Immature natural killer cell (primary cell): Measurements from ENCODE around the gene KCNMB2. TPM values are rescaled to one million over a fixed set of nuclear protein-coding genes. Genes with fewer than 3 reads are reported as not detected.
"Not testable (repeated sequence)": the region's sequence is repeated elsewhere in the genome, so short reads cannot be mapped to it uniquely, and the experiment has no call there.

Experiments used
- DNase-seq, 3 donors: peaks; one replicate each; pipeline ENCODE4 v3.0.0; 2022; ENCODE audit warnings: mixed read lengths in 1 of 3
- H3K27ac Mint-ChIP-seq, 6 donors: one replicate each; pipeline ENCODE4 v1.8.0; 2020; ENCODE audit warnings: mixed read lengths in 6 of 6, mild to moderate bottlenecking in 5 of 6, inconsistent platforms in 4 of 6, moderate library complexity in 3 of 6
- H3K27me3 Mint-ChIP-seq, 3 donors: one replicate each; pipeline ENCODE4 v1.8.0; 2020 to 2021; ENCODE audit warnings: low read depth in 3 of 3, mild to moderate bottlenecking in 3 of 3, mixed read lengths in 3 of 3, moderate library complexity in 3 of 3, inconsistent platforms in 1 of 3
- H3K36me3 Mint-ChIP-seq, 3 donors: one replicate each; pipeline ENCODE4 v1.8.0; 2020; ENCODE audit warnings: mixed read lengths in 3 of 3, inconsistent platforms in 2 of 3, mild to moderate bottlenecking in 2 of 3
- H3K4me1 Mint-ChIP-seq, 2 donors: one replicate each; pipeline ENCODE4 v1.8.0; 2020; ENCODE audit warnings: inconsistent platforms in 2 of 2, mild to moderate bottlenecking in 2 of 2, mixed read lengths in 2 of 2, moderate library complexity in 1 of 2
- H3K4me3 Mint-ChIP-seq, 5 donors: one replicate each; pipeline ENCODE4 v1.8.0; 2020; ENCODE audit warnings: mild to moderate bottlenecking in 5 of 5, mixed read lengths in 5 of 5, inconsistent platforms in 3 of 5, moderate library complexity in 3 of 5
- H3K9me3 Mint-ChIP-seq, 6 donors: one replicate each; pipeline ENCODE4 v1.8.0; 2020; ENCODE audit warnings: mild to moderate bottlenecking in 6 of 6, mixed read lengths in 6 of 6, inconsistent platforms in 4 of 6, moderate library complexity in 3 of 6
- polyA plus RNA-seq, 3 donors: library from polyadenylated mRNA; unstranded; fragments of 300-500 nt; fragmentation: Illumina TruSeq; gene quantifications; one replicate each; pipeline ENCODE4 v1.2.3, GENCODE V29; 2021

KCNMB2 gene
- polyA plus RNA-seq, 3 donors from 2014 or later = not detected

DNA sequence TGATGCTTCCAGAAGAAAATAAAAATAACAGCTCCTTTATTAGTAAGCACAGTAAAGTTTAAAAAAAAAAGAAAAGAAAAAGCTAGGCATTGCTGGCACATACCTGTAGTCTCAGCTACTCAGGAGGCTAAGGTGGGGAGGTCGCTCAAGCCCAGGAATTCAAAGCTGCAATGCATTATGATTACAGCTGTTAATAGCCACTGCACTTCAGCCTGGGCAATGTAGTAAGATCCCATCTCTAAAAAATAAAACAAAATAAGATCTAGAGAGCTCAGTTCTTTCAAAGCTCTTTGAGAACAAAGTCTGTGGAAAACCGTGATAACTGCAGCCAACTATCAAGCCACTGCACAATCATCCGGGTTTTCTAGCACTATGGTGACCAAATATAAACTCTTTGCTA, 323.1 kb downstream of the KCNMB2 start:
- no peak for DNase-seq
- Mint-ChIP-seq H3K4me1 (no peaks in the 10 kb centered on the region), H3K27ac (no peak overlapping the region), H3K27me3 (no peaks in the 10 kb centered on the region), H3K4me3 (no peak overlapping the region), H3K36me3 (no peaks in the 10 kb centered on the region), H3K9me3 (peaks cover 0 to 20% (median 5%) of the 10 kb centered on the region in 6 donors)

DNA sequence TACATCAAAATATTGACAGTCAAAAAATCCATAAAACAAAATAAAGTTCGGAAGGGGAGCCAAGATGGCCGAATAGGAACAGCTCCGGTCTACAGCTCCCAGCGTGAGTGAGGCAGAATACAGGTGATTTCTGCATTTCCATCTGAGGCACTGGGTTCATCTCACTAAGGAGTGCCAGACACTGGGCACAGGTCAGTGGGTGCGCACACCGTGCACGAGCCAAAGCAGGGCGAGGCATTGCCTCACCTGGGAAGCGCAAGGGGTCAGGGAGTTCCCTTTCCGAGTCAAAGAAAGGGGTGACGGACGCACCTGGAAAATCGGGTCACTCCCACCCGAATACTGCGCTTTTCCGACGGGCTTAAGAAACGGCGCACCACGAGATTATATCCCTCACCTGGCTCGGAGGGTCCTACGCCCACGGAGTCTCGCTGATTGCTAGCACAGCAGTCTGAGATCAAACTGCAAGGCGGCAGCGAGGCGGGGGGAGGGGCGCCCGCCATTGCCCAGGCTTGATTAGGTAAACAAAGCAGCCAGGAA, 323.7 kb downstream of the KCNMB2 start:
- H3K36me3 Mint-ChIP-seq, H3K4me3 Mint-ChIP-seq, H3K27ac Mint-ChIP-seq, H3K27me3 Mint-ChIP-seq, H3K4me1 Mint-ChIP-seq, DNase-seq: not testable (repeated sequence)
- peaks cover 0 to 20% (median 5%) of the 10 kb centered on the region in 6 donors for H3K9me3 Mint-ChIP-seq

GRCh38 chr3:178868681-178869080, 332.4 kb downstream of the KCNMB2 start:
- Mint-ChIP-seq H3K27me3 (peaks cover 0 to 1% (median 1%) of the 10 kb centered on the region in 3 donors), H3K36me3 (no peaks in the 10 kb centered on the region), H3K9me3 (peaks cover 3 to 31% (median 8%) of the 10 kb centered on the region in 6 donors), H3K27ac (no peak overlapping the region), H3K4me1 (no peaks in the 10 kb centered on the region), H3K4me3 (no peak overlapping the region)
- no peak for DNase-seq

GRCh38 chr3:178870085-178870484, 333.8 kb downstream of the KCNMB2 start:
- peaks cover 6 to 37% (median 11%) of the 10 kb centered on the region in 6 donors for H3K9me3 Mint-ChIP-seq
- H3K4me3 Mint-ChIP-seq = no peak overlapping the region
- no peak overlapping the region for H3K27ac Mint-ChIP-seq
- peaks cover 0 to 3% (median 1%) of the 10 kb centered on the region in 3 donors for H3K27me3 Mint-ChIP-seq
- no peaks in the 10 kb centered on the region for H3K36me3 Mint-ChIP-seq
- no peaks in the 10 kb centered on the region for H3K4me1 Mint-ChIP-seq
- DNase-seq = no peak

GRCh38 chr3:178875157-178875556, 338.9 kb downstream of the KCNMB2 start:
- no peak for DNase-seq
- no peak overlapping the region for H3K27ac Mint-ChIP-seq
- H3K4me3 Mint-ChIP-seq = no peak overlapping the region
- no peaks in the 10 kb centered on the region for H3K4me1 Mint-ChIP-seq
- H3K9me3 Mint-ChIP-seq = peaks cover 4 to 16% (median 9%) of the 10 kb centered on the region in 6 donors
- H3K36me3 Mint-ChIP-seq = no peaks in the 10 kb centered on the region
- peaks cover 0 to 5% (median 0%) of the 10 kb centered on the region in 3 donors for H3K27me3 Mint-ChIP-seq

DNA sequence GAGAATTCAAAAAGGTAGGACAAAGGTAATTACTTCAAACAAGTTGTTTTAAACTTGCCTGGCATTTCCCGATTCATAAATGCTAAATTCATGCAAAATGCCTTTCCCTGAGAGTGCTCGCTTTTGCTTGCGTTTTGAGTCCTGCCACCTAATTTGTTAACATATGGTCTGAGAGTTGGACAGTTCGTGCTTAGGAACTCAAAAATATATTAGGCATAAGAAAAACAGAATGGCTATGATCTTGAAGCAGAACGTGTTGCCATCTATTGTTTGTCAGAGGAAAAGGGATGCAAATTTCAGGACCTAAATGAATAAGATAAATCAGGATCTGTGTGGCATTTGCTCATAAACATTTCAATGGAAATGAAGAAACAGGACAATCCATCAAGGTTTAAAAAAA, 339.6 kb downstream of the KCNMB2 start:
- DNase-seq = no peak
- Mint-ChIP-seq H3K4me1 (no peaks in the 10 kb centered on the region), H3K9me3 (peaks cover 4 to 20% (median 10%) of the 10 kb centered on the region in 6 donors), H3K36me3 (no peaks in the 10 kb centered on the region), H3K4me3 (no peak overlapping the region), H3K27ac (no peak overlapping the region), H3K27me3 (peaks cover 0 to 5% (median 0%) of the 10 kb centered on the region in 3 donors)

- Mint-ChIP-seq H3K27me3 (peaks cover 0 to 4% (median 1%) of the 10 kb centered on the region in 3 donors), H3K4me3 (no peak overlapping the region), H3K4me1 (no peaks in the 10 kb centered on the region), H3K27ac (no peak overlapping the region), H3K36me3 (no peaks in the 10 kb centered on the region), H3K9me3 (peaks cover 10 to 37% (median 13%) of the 10 kb centered on the region in 6 donors)
- no peak for DNase-seq
These were observed 344.0 kb downstream of the KCNMB2 start for GRCh38 chr3:178880274-178880673.
